DND-41 (cell line): ENCODE results near the gene PRKAB1.

ENCODE experiments used
- EZH2 ChIP-seq: IDR thresholded peaks from 3 replicates; pipeline ENCODE4 v1.6.1; 2012; ENCODE audit warnings: borderline replicate concordance, low read depth, mild to moderate bottlenecking, moderate library complexity, low read length, inconsistent platforms; ENCODE audit not compliant: severe bottlenecking
- TF ChIP-seq, protein P1 (sequence below): IDR thresholded peaks from 2 replicates; pipeline ENCODE4 v1.5.1; 2012; ENCODE audit warnings: borderline replicate concordance, low read length, moderate library complexity, mild to moderate bottlenecking; ENCODE audit not compliant: poor library complexity, severe bottlenecking; ENCODE audit errors: extremely low read depth

DNA sequence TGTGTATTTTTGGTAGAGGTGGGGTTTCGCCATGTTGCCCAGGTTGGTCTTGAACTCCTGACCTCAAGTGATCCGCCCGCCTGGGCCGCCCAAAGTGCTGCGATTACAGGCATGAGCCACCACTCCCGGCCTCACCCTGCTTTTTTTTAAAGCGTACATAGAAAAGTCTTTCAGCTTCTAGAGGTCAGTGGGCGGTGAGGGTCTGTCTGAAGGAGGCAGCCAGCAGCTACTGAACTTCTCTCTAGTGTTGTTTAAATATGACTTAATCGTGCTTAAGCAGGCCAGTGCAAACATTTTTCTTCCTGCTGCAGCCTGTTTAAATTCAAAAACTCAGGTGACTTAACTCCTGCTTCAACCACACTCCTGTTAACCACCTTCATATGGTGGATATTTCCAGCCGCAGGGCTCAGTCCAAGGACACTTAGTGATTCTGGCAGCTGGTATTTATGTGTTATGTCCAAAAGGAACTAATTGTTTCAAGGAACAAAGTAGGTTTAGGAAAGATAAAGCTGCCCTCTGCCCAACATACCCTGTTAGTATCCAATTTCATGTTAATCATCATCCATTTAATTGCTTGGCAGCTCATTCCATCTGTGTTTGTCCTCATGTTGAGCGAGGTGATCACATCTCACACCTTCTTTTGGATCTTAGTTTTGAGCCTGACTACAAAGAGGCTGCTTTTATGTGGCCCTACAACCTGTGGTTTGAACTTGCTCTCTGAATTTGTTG, 2.0 kb downstream of the PRKAB1 start:
- TF ChIP-seq, protein P1, sequence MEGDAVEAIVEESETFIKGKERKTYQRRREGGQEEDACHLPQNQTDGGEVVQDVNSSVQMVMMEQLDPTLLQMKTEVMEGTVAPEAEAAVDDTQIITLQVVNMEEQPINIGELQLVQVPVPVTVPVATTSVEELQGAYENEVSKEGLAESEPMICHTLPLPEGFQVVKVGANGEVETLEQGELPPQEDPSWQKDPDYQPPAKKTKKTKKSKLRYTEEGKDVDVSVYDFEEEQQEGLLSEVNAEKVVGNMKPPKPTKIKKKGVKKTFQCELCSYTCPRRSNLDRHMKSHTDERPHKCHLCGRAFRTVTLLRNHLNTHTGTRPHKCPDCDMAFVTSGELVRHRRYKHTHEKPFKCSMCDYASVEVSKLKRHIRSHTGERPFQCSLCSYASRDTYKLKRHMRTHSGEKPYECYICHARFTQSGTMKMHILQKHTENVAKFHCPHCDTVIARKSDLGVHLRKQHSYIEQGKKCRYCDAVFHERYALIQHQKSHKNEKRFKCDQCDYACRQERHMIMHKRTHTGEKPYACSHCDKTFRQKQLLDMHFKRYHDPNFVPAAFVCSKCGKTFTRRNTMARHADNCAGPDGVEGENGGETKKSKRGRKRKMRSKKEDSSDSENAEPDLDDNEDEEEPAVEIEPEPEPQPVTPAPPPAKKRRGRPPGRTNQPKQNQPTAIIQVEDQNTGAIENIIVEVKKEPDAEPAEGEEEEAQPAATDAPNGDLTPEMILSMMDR, result no peak
- no peak for TF ChIP-seq EZH2
